Dedifferentiated amniotic fluid mesenchymal stem cell (primary cell): Measurements from ENCODE around the gene ACTR8.
A peak's percentile ranks its signal among the peaks of the same experiment; 100 is the strongest.
"Not testable (repeated sequence)": the region's sequence is repeated elsewhere in the genome, so short reads cannot be mapped to it uniquely, and the experiment has no call there.

Experiments
- DNase-seq: peaks from one replicate; pipeline ENCODE4 v3.0.0-alpha.2; 2016; ENCODE audit errors: extremely low spot score

ACTR8 gene, protein sequence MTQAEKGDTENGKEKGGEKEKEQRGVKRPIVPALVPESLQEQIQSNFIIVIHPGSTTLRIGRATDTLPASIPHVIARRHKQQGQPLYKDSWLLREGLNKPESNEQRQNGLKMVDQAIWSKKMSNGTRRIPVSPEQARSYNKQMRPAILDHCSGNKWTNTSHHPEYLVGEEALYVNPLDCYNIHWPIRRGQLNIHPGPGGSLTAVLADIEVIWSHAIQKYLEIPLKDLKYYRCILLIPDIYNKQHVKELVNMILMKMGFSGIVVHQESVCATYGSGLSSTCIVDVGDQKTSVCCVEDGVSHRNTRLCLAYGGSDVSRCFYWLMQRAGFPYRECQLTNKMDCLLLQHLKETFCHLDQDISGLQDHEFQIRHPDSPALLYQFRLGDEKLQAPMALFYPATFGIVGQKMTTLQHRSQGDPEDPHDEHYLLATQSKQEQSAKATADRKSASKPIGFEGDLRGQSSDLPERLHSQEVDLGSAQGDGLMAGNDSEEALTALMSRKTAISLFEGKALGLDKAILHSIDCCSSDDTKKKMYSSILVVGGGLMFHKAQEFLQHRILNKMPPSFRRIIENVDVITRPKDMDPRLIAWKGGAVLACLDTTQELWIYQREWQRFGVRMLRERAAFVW

GRCh38 chr3:53881691-53882593 is at the start of gene ACTR8:
ACTR8 (minus strand) TSS chr3:53882152; CDS start chr3:53882101, 51 bp downstream.
- DNase-seq = peak; percentile 61

GRCh38 chr3:53927208-53927872 is 45.4 kb upstream of the ACTR8 start:
- not testable (repeated sequence) for DNase-seq

DNA sequence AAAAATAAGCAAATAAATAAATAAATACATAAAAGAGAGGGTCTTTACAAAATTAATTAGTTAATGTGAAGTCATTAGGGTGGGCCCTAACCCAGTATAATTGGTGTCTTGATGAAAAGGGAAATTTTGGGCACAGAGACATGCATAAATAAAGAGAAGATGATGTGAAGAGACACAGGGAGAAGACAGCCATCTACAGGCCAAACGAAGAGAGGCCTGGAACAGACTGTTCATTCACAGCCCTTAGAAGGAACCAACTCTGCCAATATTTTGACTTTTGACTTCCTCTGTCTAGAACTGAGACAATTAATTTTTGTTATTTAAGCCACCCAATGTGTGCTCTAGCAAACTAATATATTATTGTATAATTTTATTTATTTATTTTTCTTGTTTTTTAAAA is 39.3 kb upstream of the ACTR8 start:
- no peak for DNase-seq

DNA sequence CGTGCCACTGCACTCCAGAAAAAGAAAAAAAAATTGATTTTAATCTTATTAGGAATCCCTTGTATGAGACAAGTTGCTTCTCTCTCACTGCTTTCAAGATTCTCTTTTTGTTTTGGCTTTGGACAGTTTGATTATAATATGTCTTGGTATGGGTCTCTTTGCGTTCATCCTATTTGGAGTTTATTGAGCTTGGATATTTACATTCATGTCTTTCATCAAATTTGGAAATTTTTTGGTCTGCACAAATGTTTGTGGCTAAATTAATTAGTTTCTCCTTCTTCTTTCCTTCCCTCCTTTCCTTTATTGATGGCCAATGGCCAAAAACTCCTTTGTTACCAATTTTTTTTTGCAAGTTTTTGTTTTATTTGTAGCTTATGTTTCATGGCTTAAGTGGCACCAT is 37.8 kb upstream of the ACTR8 start:
- DNase-seq = no peak

DNA sequence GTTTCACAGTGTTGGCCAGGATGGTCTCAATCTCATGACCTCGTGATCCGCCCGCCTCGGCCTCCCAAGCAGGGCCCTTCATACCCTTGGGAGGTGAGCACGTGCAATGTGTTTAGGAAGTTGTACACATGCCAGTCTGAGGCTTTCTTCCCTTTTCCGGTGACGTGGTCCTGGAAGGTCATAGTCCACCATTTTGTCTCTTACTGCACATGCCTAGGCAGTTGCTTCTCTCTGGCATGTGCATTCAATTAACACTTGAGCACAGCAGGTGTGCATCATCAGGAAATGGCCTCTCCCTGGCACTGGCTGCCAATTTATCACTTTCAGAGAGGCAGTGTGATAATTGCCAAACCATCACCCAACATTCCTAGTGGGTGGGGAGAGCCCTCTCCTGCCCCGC is 31.4 kb upstream of the ACTR8 start:
- no peak for DNase-seq

DNA sequence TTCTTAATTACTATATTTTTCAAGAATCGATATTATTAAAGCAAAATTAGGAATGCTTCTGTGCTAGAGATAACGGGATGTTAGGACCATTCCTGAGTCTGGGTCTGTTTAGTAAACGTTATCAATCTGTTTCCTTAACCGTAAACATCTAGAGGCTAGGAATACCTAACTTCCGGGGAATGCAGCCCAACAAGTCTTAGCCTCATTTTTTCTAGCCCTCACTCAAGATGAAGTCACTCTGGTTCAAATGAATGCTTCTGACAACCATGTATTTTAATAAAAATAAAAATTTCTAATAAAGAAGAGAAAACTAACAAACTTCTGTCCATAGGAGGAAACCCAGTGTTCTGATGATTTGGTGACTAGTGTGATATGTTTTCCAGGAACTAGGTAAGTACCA is 20.8 kb upstream of the ACTR8 start:
- DNase-seq = no peak

DNA sequence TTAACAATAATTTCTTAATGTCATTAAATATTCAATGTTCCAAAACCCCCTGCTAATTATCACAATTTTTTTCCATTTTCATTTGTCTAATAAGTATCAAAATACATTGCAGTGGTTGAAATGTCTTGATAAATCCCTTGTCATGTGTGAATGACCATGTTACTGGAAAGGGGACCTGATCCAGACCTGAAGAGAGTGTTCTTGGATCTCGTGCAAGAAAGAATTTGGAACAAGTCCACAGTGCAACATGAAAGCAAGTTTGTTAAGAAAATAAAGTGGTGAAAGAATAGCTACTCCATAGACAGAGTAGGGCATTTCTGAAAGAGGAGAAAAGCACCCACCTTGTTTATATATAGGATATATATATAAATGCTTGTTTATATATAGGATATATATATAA is 20.1 kb upstream of the ACTR8 start:
- DNase-seq = no peak

GRCh38 chr3:53900666-53901331 is 18.8 kb upstream of the ACTR8 start:
- DNase-seq = no peak

GRCh38 chr3:53899750-53900149 is 17.8 kb upstream of the ACTR8 start:
- DNase-seq = no peak

- DNase-seq = no peak
Measured at GRCh38 chr3:53892286-53892637, 10.3 kb upstream of the ACTR8 start.

GRCh38 chr3:53891497-53892285 is 9.7 kb upstream of the ACTR8 start, which contains the start of gene SELENOK:
SELENOK (minus strand) TSS chr3:53891859.
- DNase-seq = peak; percentile 99

GRCh38 chr3:53890726-53891475 is 8.9 kb upstream of the ACTR8 start:
- DNase-seq = no peak

DNA sequence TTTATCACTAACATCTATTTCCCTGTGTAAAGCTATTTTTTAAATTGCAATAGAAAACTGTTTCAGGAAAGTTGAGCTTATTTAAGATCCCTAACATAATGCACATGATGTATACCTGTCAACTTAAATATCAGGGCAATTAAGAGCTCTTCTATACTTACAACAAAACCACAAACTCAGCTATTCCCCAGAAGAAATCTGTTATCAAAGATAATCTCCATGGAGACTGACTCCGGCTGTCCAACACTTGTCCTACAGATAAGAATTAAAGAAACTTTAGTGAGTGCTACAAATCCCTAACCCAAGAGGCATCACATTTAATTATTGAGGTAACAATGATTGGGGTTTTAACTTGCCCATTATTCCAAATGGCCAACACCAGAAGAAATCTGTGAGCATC is 6.3 kb upstream of the ACTR8 start:
- no peak for DNase-seq

DNA sequence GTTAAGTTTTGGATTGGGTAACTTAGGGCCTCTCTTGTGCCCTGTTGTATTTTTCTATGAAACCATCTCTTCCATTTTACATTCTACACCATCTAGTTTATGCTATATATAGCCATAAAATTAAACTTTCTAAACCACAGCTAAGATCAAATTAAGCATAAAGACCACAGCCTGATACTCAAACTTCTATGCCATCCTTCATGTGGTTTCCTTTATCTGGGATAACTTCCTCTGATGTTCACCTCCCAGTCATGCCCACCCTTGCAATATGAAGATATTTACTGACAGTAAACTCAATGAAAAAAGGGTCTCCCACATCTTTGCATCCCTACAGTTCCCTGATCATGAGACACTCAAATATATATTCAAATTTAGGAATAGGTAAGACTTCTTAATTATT is 5.5 kb upstream of the ACTR8 start:
- no peak for DNase-seq

DNA sequence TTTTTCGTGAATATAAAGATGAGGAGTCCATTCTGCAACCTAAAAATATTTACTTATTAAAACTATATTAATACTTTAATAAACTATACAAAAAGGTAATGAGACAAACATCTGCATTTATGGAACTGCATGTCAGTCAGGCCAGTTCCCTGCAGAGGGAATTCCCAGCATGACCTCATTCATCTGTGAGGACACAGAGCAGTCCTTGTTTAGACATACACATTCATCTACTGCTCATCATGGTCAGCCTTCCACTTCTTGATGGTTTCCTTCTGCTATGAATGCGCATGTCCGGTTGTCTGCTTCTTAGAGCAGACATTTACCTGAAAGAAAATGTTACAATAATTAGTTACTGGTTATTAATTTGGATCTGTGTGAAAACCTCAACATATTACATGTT is 3.3 kb upstream of the ACTR8 start:
- DNase-seq = no peak

DNA sequence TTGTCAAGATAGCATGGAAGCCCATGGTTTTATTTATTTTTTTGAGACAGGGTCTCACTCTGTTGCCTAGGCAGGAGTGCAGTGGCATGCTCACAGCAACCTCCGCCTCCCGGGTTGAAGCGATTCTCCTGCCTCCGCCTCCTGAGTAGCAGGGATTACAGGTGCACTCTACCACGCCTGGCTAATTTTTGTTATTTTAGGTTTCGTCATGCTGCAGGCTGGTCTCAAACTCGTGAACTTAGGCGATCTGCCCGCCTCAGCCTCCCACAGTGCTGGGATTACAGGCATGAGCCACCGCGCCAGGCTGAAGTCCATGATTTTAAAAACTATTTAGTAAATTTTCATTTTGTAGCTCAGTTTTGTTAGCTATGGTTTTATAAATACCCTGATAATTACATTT is 2.7 kb upstream of the ACTR8 start:
- DNase-seq = no peak

- no peak for DNase-seq
Measured at GRCh38 chr3:53883008-53883407, 1.1 kb upstream of the ACTR8 start.

DNA sequence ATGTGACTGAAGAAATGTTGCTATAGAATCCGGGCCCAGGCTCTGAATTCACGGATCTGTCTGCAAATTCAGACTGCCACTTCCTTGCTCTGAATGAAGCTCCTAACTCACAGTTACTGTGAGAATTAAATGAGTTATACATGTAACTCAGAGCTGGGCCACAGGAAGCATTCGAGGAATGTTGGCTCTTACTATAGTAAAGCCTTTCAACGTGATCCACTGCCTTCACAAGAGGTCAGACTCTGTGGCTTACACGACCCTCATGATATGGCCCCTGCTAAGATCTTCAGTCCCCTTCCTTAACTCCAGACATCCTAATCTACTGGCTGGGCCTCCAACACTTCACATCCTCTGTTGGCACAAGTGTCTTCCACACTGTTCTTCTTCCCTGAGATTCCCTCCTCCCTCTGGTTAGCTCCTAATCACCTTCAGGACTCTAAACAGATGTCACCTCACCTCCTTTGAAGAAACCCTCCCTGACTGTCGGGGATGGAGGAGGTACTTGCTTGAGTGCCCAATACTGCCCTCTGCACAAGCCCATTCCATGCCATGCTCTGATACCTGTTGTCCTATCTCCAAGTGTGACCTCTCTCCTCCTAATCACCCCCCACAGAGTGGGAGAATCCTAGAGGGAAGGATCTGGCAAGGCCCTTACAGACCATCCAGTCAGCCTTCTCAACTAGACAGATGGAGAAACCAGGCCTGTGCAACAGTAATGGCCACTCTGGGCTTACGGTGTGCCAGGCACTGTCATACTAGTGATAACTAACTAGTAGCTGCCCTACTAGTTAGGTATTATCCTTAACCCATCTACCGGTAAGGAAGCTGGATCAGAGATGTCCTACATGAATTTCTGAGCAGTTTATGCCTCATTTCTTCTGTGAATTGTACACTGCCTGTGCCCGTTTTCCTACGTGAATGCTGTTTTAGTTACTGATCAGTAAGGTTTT is 1.3 kb downstream of the ACTR8 start:
- DNase-seq = peak; percentile 30
